Stimulated activated CD4-positive, alpha-beta T cell treated with anti-CD3 and anti-CD28 coated beads, Interleukin-4, amount 100 ng/mL, for 1 hour (primary cell): ENCODE results near the gene CCNG2.
A peak's percentile ranks its signal among the peaks of the same experiment; 100 is the strongest.
"Not testable (repeated sequence)": the region's sequence is repeated elsewhere in the genome, so short reads cannot be mapped to it uniquely, and the experiment has no call there.

Experiments used
- DNase-seq: peaks from one replicate; pipeline ENCODE4 v3.0.0-alpha.2; 2020

The CCNG2 gene

GRCh38 chr4:77156912-77157858, at the start of gene CCNG2:
Gene CCNG2 (plus strand): TSS chr4:77157207. CDS start chr4:77158533, 1,326 bp downstream.
- peak; percentile 79 for DNase-seq

GRCh38 chr4:77110730-77111129, 46.3 kb upstream of the CCNG2 start:
- DNase-seq, result no peak

GRCh38 chr4:77113069-77113468, 43.9 kb upstream of the CCNG2 start:
- no peak for DNase-seq

GRCh38 chr4:77117721-77118120, 39.3 kb upstream of the CCNG2 start:
- DNase-seq, result no peak

- no peak for DNase-seq
Measured at GRCh38 chr4:77120886-77121508, 36.0 kb upstream of the CCNG2 start.

GRCh38 chr4:77121736-77122240, 35.2 kb upstream of the CCNG2 start:
- DNase-seq, result no peak

GRCh38 chr4:77122656-77123055, 34.4 kb upstream of the CCNG2 start:
- no peak for DNase-seq

GRCh38 chr4:77123411-77123810, 33.6 kb upstream of the CCNG2 start:
- no peak for DNase-seq

GRCh38 chr4:77124576-77124975, 32.4 kb upstream of the CCNG2 start:
- no peak for DNase-seq

- no peak for DNase-seq
Measured at GRCh38 chr4:77125961-77126360, 31.0 kb upstream of the CCNG2 start.

GRCh38 chr4:77126809-77127208, 30.2 kb upstream of the CCNG2 start:
- DNase-seq, result no peak

GRCh38 chr4:77127215-77127614, 29.8 kb upstream of the CCNG2 start:
- no peak for DNase-seq

- no peak for DNase-seq
Measured at GRCh38 chr4:77127837-77128621, 29.0 kb upstream of the CCNG2 start.

- no peak for DNase-seq
Measured at GRCh38 chr4:77132652-77133312, 24.2 kb upstream of the CCNG2 start.

- not testable (repeated sequence) for DNase-seq
Measured at GRCh38 chr4:77137448-77137847, 19.6 kb upstream of the CCNG2 start.

- DNase-seq, result no peak
Measured at GRCh38 chr4:77141964-77142645, 14.9 kb upstream of the CCNG2 start.

- DNase-seq, result no peak
Measured at GRCh38 chr4:77142646-77143028, 14.4 kb upstream of the CCNG2 start.

- DNase-seq, result no peak
Measured at GRCh38 chr4:77143091-77143490, 13.9 kb upstream of the CCNG2 start.

GRCh38 chr4:77145842-77146185, 11.2 kb upstream of the CCNG2 start:
- no peak for DNase-seq

GRCh38 chr4:77146186-77147078, 10.6 kb upstream of the CCNG2 start:
- no peak for DNase-seq
